ENCODE results near the gene GOLPH3.
"Not testable (repeated sequence)": the region's sequence is repeated elsewhere in the genome, so short reads cannot be mapped to it uniquely, and the experiment has no call there.

Gene GOLPH3

GRCh38 chr5:32214344-32214743 lies 40.2 kb upstream of the GOLPH3 start:
- CTCF ChIA-PET; H3K36me3 ChIP-seq (ENCODE audit: control insufficient read depth in 2 of 2, insufficient read depth in 1 of 2, low read length in 2 of 2); H3K9me3 ChIP-seq (ENCODE audit: control insufficient read depth, insufficient read depth, low read depth, low read length); POLR2A ChIA-PET; H3K4me3 ChIP-seq (ENCODE audit: low read depth, low read length); H3K27ac ChIP-seq (ENCODE audit: extremely low read depth, low read depth, low read length): not testable (repeated sequence)
- TF ChIP-seq ZNF580 (tag by site-specific recombination; IDR thresholded peaks at IDR 0.05) = peak; percentile 80
- peak; percentile 38; the same call in 1 of the 2 replicates for TF ChIP-seq ZNF280D (tag by site-specific recombination; IDR thresholded peaks at IDR 0.05)
- peak; percentile 11; the same call in 1 of the 2 replicates for TF ChIP-seq ATF2 (tag by site-specific recombination; IDR thresholded peaks at IDR 0.05; ENCODE audit: low read depth)
- TF ChIP-seq ZNF146 (tag by site-specific recombination; IDR thresholded peaks at IDR 0.05) = peak; percentile 100
- H3K4me1 ChIP-seq (ENCODE audit: control insufficient read depth, insufficient read depth, low read length) = peaks cover 16% of the 10 kb centered on the region

GRCh38 chr5:32210151-32210550 lies 36.0 kb upstream of the GOLPH3 start:
- Histone ChIP-seq H3K4me1 (ENCODE audit: control insufficient read depth, insufficient read depth, low read length) (peaks cover 3% of the 10 kb centered on the region; the same call in 1 of the 2 replicates), H3K36me3 (ENCODE audit: control insufficient read depth in 2 of 2, insufficient read depth in 1 of 2, low read length in 2 of 2) (no peaks in the 10 kb centered on the region), H3K4me3 (ENCODE audit: low read depth, low read length) (no peak overlapping the region), H3K9me3 (ENCODE audit: control insufficient read depth, insufficient read depth, low read depth, low read length) (no peaks in the 10 kb centered on the region), H3K27ac (ENCODE audit: extremely low read depth, low read depth, low read length) (no peak overlapping the region)
- TF ChIP-seq ZIC2 (tag by site-specific recombination; IDR thresholded peaks at IDR 0.05) (peak; percentile 48; the same call in 1 of the 2 replicates), ZNF513 (tag by site-specific recombination; IDR thresholded peaks at IDR 0.05) (no peak), ZNF341 (tag by site-specific recombination; IDR thresholded peaks at IDR 0.05; ENCODE audit: low read depth) (peak; percentile 47), GLI2 (tag by site-specific recombination; IDR thresholded peaks at IDR 0.05; ENCODE audit: borderline replicate concordance, low read depth) (no peak)
- CTCF ChIA-PET = no interaction called here
- POLR2A ChIA-PET = no interaction called here

- POLR2A ChIA-PET; H3K27ac ChIP-seq (ENCODE audit: extremely low read depth, low read depth, low read length); H3K4me3 ChIP-seq (ENCODE audit: low read depth, low read length); H3K9me3 ChIP-seq (ENCODE audit: control insufficient read depth, insufficient read depth, low read depth, low read length); CTCF ChIA-PET; H3K4me1 ChIP-seq (ENCODE audit: control insufficient read depth, insufficient read depth, low read length); H3K36me3 ChIP-seq (ENCODE audit: control insufficient read depth in 2 of 2, insufficient read depth in 1 of 2, low read length in 2 of 2): not testable (repeated sequence)
Observed at GRCh38 chr5:32208837-32209236, 34.7 kb upstream of the GOLPH3 start.

GRCh38 chr5:32207355-32207634 lies 33.2 kb upstream of the GOLPH3 start:
- Histone ChIP-seq H3K4me1 (ENCODE audit: control insufficient read depth, insufficient read depth, low read length) (peaks cover 3% of the 10 kb centered on the region; the same call in 1 of the 2 replicates), H3K27ac (ENCODE audit: extremely low read depth, low read depth, low read length) (no peak overlapping the region), H3K36me3 (ENCODE audit: control insufficient read depth in 2 of 2, insufficient read depth in 1 of 2, low read length in 2 of 2) (no peaks in the 10 kb centered on the region), H3K9me3 (ENCODE audit: control insufficient read depth, insufficient read depth, low read depth, low read length) (no peaks in the 10 kb centered on the region), H3K4me3 (ENCODE audit: low read depth, low read length) (no peak overlapping the region)
- ChIA-PET POLR2A (no interaction called here), CTCF (interaction anchor here (1.6 kb wide), 1 partner anchor 25 kb away, joined by 8 read pairs; no protein-coding TSS in a partner anchor)
- no peak for TF ChIP-seq ZNF341 (tag by site-specific recombination; IDR thresholded peaks at IDR 0.05; ENCODE audit: low read depth)
- no peak for TF ChIP-seq ZNF701 (tag by site-specific recombination; IDR thresholded peaks at IDR 0.05)
- TF ChIP-seq ZNF843 (tag by site-specific recombination; IDR thresholded peaks at IDR 0.05) = no peak
- TF ChIP-seq ZSCAN18 (tag by site-specific recombination; IDR thresholded peaks at IDR 0.05) = no peak
- no peak for TF ChIP-seq ZNF362 (tag by site-specific recombination; IDR thresholded peaks at IDR 0.05)
- no peak for TF ChIP-seq ZNF610 (tag by site-specific recombination; IDR thresholded peaks at IDR 0.05; ENCODE audit: borderline replicate concordance)
- no peak for TF ChIP-seq ZSCAN23 (tag by site-specific recombination; IDR thresholded peaks at IDR 0.05)
- no peak for TF ChIP-seq ZNF639 (tag by site-specific recombination; IDR thresholded peaks at IDR 0.05)
- TF ChIP-seq ZNF335 (tag by site-specific recombination; conservative IDR thresholded peaks at IDR 0.05) = no peak
- TF ChIP-seq ZNF37A (tag by site-specific recombination; IDR thresholded peaks at IDR 0.05) = no peak
